Upper lobe of right lung (tissue), 1 donor: ENCODE measurements around the gene LCAT. TPM values are rescaled to one million over a fixed set of nuclear protein-coding genes. Genes with fewer than 3 reads are reported as not detected.
"Not testable (repeated sequence)": the region's sequence is repeated elsewhere in the genome, so short reads cannot be mapped to it uniquely, and the experiment has no call there.

Experiments used
- ATAC-seq: fragments of 200-7000 bp; cut with Tn5 transposase; one replicate; pipeline ENCODE4 v1.9.1; 2020; ENCODE audit warnings: mild to moderate bottlenecking, moderate library complexity
- DNase-seq: peaks from one replicate; pipeline ENCODE4 v3.0.0-alpha.2; 2020
- H3K27ac ChIP-seq: fragments of 200-600 bp; one replicate; pipeline ENCODE4 v1.8.0; 2022
- H3K27me3 ChIP-seq: fragments of 200-600 bp; one replicate; pipeline ENCODE4 v1.8.0; 2022; ENCODE audit warnings: mild to moderate bottlenecking
- H3K36me3 ChIP-seq: fragments of 200-600 bp; one replicate; pipeline ENCODE4 v1.8.0; 2022
- H3K4me1 ChIP-seq: fragments of 200-600 bp; one replicate; pipeline ENCODE4 v1.8.0; 2022
- H3K4me3 ChIP-seq: fragments of 200-600 bp; one replicate; pipeline ENCODE4 v1.8.0; 2022; ENCODE audit warnings: mild to moderate bottlenecking
- H3K9me3 ChIP-seq: fragments of 200-600 bp; one replicate; pipeline ENCODE4 v1.8.0; 2022
- intact Hi-C: fragments of 100-400 bp; cut with DNase I; formaldehyde crosslinking; loops from one replicate; pipeline ENCODE4 v1.11.0; 2022
- total RNA-seq: library from RNA; stranded (reverse); fragmentation: NEBNext Ultra II Directional; extraction: Animal tissue kit (Norgen Biotek cat#: 25700); gene quantifications from one replicate; pipeline ENCODE4 v1.2.1, GENCODE V29; 2021
- TF ChIP-seq, protein P1 (sequence below): fragments of 200-600 bp; IDR thresholded peaks from one replicate; pipeline ENCODE4 v1.8.0; 2022; ENCODE audit warnings: antibody characterized with exemption
- donor health status: DM: no; HTN: yes; CAD: no; lungs with severe emphysema.

Gene LCAT
- total RNA-seq, 1 donor from 2014 or later = 40.2 TPM

DNA sequence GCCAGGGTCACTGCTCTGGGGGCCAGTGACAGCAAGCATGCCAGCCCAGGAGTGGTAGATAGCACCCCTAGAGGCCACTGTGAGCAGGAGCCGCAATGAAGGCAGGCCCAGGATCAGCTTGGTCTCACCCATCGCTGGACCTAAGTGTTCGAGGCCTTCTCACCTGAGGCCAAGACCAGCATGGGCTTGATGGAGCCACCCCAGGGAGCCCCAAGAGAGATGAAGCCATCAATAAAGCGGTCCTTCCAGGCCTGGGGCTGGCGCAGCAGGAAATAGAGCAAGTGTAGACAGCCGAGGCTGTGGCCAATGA, 1.8 kb downstream of the LCAT start:
- DNase-seq (no peak), ATAC-seq (peak; percentile 58)
- intact Hi-C loops = no loop called here

DNA sequence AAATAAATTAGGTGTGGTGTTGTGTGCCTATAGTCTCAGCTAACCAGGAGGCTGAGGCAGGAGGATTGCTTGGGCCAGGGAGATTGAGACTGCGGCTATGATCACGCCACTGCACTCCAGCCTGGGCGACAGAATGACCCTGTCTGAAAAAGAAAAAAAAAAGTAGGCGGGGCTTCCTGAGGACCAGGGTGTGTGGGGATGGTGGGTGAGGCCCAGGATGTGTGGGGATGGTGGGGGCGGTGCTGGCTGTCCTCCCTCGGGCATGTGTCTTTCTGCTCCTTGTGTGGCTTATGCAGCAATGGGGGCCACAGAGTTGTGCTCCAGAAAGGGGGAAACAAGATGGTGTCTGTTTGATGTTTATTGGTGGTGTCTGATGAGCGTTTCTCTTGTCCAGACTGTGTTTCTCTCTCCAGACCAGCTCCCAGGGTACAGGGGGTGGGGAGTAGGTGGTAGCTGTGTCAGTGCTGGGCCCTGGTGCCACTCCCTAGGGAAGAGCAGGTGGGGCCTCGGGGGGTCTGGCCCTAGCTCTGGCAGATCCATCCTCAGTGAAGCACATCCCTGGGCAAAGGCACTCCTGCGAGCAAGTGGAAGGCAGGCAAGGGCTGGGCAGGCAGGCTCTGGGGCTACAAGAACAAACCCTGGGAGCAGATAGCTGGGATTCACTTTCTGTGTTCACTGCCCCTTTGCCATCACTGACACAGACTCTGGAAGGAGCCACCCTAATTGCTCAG, 2.3 kb downstream of the LCAT start:
- DNase-seq (no peak), ATAC-seq (no peak)
- Histone ChIP-seq H3K4me1 (peaks cover 18% of the 10 kb centered on the region), H3K4me3 (no peak overlapping the region), H3K27me3 (no peaks in the 10 kb centered on the region), H3K27ac (no peak overlapping the region), H3K36me3 (peaks cover 48% of the 10 kb centered on the region), H3K9me3 (no peaks in the 10 kb centered on the region)
- intact Hi-C loops = no loop called here
- TF ChIP-seq, protein P1, sequence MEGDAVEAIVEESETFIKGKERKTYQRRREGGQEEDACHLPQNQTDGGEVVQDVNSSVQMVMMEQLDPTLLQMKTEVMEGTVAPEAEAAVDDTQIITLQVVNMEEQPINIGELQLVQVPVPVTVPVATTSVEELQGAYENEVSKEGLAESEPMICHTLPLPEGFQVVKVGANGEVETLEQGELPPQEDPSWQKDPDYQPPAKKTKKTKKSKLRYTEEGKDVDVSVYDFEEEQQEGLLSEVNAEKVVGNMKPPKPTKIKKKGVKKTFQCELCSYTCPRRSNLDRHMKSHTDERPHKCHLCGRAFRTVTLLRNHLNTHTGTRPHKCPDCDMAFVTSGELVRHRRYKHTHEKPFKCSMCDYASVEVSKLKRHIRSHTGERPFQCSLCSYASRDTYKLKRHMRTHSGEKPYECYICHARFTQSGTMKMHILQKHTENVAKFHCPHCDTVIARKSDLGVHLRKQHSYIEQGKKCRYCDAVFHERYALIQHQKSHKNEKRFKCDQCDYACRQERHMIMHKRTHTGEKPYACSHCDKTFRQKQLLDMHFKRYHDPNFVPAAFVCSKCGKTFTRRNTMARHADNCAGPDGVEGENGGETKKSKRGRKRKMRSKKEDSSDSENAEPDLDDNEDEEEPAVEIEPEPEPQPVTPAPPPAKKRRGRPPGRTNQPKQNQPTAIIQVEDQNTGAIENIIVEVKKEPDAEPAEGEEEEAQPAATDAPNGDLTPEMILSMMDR = no peak

More for the DNA sequence above, 1.8 kb downstream of the LCAT start:
- H3K36me3 ChIP-seq = peaks cover 53% of the 10 kb centered on the region
- no peaks in the 10 kb centered on the region for H3K9me3 ChIP-seq
- no peaks in the 10 kb centered on the region for H3K27me3 ChIP-seq
- H3K4me3 ChIP-seq = no peak overlapping the region
- TF ChIP-seq, protein P1 = peak; percentile 61
- peaks cover 16% of the 10 kb centered on the region for H3K4me1 ChIP-seq
- H3K27ac ChIP-seq = no peak overlapping the region

DNA sequence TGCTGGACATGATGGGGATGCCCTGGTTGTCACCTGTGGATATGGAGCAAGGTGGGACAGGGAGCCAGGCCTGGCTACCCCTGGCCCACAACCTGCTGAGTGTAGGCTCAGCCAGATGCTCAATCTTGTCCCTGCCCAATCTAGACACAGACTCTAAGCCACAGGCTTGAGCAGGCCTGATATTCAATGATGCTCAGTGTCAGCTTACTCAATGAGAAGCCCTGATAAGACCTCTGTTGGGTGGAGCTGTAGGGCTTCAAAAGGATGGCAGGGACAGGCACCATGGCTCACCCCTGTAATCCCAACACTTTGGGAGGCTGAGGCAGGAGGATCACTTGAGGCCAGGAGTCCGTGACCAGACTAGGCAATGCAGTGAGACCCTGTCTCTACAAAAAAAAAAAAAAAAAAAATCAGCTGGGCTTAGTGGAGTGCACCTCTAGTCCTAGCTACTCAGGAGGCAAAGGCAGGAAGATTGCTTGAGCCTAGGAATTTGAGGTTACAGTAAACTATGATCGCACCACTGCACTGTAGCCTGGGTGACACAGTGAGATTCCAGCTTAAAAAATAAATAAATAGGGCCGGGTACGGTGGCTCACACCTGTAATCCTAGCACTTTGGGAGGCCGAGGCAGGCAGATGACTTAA, 3.4 kb downstream of the LCAT start:
- no peaks in the 10 kb centered on the region for H3K9me3 ChIP-seq
- ATAC-seq = no peak
- no peaks in the 10 kb centered on the region for H3K27me3 ChIP-seq
- peaks cover 18% of the 10 kb centered on the region for H3K4me1 ChIP-seq
- TF ChIP-seq, protein P1 = no peak
- intact Hi-C loops = no loop called here
- H3K27ac ChIP-seq = no peak overlapping the region
- H3K4me3 ChIP-seq = no peak overlapping the region
- H3K36me3 ChIP-seq = peaks cover 37% of the 10 kb centered on the region
- no peak for DNase-seq

DNA sequence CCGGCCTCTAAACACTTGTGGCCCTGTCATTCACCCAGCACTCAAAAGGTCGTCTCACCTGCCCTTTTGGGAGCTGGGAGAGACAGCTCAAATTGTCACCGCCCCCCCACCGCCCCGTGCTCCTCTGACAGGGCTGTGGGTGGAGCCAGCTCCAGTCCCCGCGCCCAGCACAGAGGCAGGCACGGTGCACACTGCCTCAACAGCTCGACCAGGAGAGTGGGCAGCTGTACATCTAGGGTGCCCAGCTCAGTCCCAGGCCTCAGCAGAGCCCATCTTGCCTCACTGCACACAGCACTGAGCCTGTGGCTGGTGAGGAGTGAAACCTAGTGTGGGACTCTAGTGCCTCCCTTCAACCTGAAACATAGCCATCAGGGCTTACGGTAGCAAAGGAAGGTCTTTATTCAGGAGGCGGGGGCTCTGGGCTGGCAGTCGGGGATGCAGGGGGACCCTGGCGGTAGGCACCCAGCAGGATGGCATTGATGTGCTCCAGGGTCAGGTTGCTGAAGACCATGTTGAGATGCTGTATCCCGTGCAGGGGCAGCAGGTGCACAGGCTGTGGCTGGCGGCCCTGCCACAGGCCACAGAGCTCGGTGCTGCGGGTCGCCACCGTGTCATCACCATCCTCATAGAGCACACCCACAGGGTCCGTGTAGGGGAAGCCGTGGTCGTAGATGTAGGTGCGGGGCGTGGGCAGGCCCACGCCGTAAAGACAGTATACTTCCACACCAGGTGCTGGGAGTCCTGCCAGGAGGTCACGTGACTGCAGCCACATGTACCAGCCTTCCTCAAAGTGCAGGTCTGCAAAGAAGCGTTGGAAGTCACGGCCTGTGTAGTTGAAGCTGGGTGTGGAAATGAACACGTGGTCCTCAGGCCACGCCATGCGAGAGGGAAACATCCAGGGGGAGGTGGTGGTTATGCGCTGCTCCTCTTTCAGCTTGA, 4.1 kb downstream of the LCAT start:
- Histone ChIP-seq H3K9me3 (no peaks in the 10 kb centered on the region), H3K27me3 (no peaks in the 10 kb centered on the region), H3K4me1 (peaks cover 21% of the 10 kb centered on the region), H3K4me3 (no peak overlapping the region), H3K36me3 (peaks cover 33% of the 10 kb centered on the region), H3K27ac (no peak overlapping the region)
- ATAC-seq = no peak
- TF ChIP-seq, protein P1 = no peak
- intact Hi-C loops = no loop called here
- no peak for DNase-seq

DNA sequence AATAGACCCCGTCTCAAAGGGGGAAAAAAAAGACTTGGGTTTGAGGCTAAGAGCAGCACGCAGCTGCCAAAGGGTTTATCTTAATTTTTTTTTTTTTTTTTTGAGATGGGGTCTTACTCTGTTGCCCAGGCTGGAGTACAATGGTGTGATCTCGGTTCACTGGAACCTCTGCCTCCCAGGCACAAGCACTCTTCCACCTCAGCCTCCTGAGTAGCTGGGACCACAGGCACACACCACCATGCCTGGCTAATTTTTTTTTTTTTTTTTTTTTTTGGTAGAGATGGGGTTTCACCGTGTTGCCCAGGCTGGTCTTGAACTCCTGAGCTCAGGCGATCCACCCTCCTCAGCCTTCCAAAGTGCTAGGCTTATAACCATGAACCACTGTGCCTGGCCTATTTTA, 6.2 kb downstream of the LCAT start:
- intact Hi-C loops, ATAC-seq, H3K27ac ChIP-seq, H3K4me3 ChIP-seq, H3K27me3 ChIP-seq, DNase-seq, H3K9me3 ChIP-seq: not testable (repeated sequence)
- H3K4me1 ChIP-seq = peaks cover 17% of the 10 kb centered on the region
- H3K36me3 ChIP-seq = peaks cover 35% of the 10 kb centered on the region
